ENCODE results near the gene TMPRSS15. TPM values are rescaled to one million over a fixed set of nuclear protein-coding genes. Genes with fewer than 3 reads are reported as not detected.

Gene TMPRSS15
- total RNA-seq, result not detected

- no peak for DNase-seq (ENCODE audit: low spot score in 2 of 2)
- no peak within 1 kb of the TSS for H3K4me3 ChIP-seq (ENCODE audit: low read depth, poor library complexity, severe bottlenecking)
- intact Hi-C loops (cut with DNase I; ENCODE audit: low total_unique reads), result no loop called here
- 72 to 78% methylated on average over 1 of the region's 1 CpG for WGBS, 2 donors
- TF ChIP-seq CTCF (IDR thresholded peaks at IDR 0.05), result no peak
- TF ChIP-seq POLR2A (IDR thresholded peaks at IDR 0.05), result no peak
Observed at GRCh38 chr21:18403735-18404450, at the start of gene TMPRSS15. Gene TMPRSS15 (minus strand): TSS chr21:18403785. CDS start chr21:18403622, 163 bp downstream.

GRCh38 chr21:18451670-18452069, 48.1 kb upstream of the TMPRSS15 start:
- TF ChIP-seq POLR2A (IDR thresholded peaks at IDR 0.05) (no peak), CTCF (IDR thresholded peaks at IDR 0.05) (no peak)
- intact Hi-C loops (cut with DNase I; ENCODE audit: low total_unique reads), result no loop called here
- no peak for DNase-seq (ENCODE audit: low spot score in 2 of 2)
- H3K4me3 ChIP-seq (ENCODE audit: low read depth, poor library complexity, severe bottlenecking), result no peak overlapping the region
- 84 to 85% methylated on average over 2 of the region's 2 CpGs for WGBS, 2 donors

- no peak overlapping the region for H3K4me3 ChIP-seq (ENCODE audit: low read depth, poor library complexity, severe bottlenecking)
- TF ChIP-seq CTCF (IDR thresholded peaks at IDR 0.05) (no peak), POLR2A (IDR thresholded peaks at IDR 0.05) (no peak)
- WGBS, 2 donors, result 53 to 54% methylated on average over 8 of the region's 8 CpGs
- intact Hi-C loops (cut with DNase I; ENCODE audit: low total_unique reads), result no loop called here
- no peak for DNase-seq (ENCODE audit: low spot score in 2 of 2)
Observed at GRCh38 chr21:18449605-18450550, 46.3 kb upstream of the TMPRSS15 start.

- DNase-seq (ENCODE audit: low spot score in 2 of 2), result no peak
- TF ChIP-seq POLR2A (IDR thresholded peaks at IDR 0.05) (no peak), CTCF (IDR thresholded peaks at IDR 0.05) (no peak)
- intact Hi-C loops (cut with DNase I; ENCODE audit: low total_unique reads), result no loop called here
- no peak overlapping the region for H3K4me3 ChIP-seq (ENCODE audit: low read depth, poor library complexity, severe bottlenecking)
- 73 to 76% methylated on average over 6 of the region's 6 CpGs for WGBS, 2 donors
Observed at GRCh38 chr21:18443701-18444100, 40.1 kb upstream of the TMPRSS15 start.

GRCh38 chr21:18443085-18443484, 39.5 kb upstream of the TMPRSS15 start:
- H3K4me3 ChIP-seq (ENCODE audit: low read depth, poor library complexity, severe bottlenecking), result no peak overlapping the region
- 71 to 74% methylated on average over 7 of the region's 7 CpGs for WGBS, 2 donors
- no peak for DNase-seq (ENCODE audit: low spot score in 2 of 2)
- no peak for TF ChIP-seq POLR2A (IDR thresholded peaks at IDR 0.05)
- no peak for TF ChIP-seq CTCF (IDR thresholded peaks at IDR 0.05)
- intact Hi-C loops (cut with DNase I; ENCODE audit: low total_unique reads), result no loop called here
